HepG2 (cell line): ENCODE measurements around the gene ST7L.

ENCODE experiments used
- ATF7 ChIP-seq, 2 experiments: fragments of 450-650 bp in 1 of 2; sonication (generic) in 1 of 2; formaldehyde crosslinking in 1 of 2; IDR thresholded peaks; 2 replicates each; pipeline versions ENCODE4 v1.4.0 to v1.6.1; 2016 to 2020; ENCODE audit warnings: antibody characterized with exemption in 1 of 2, mild to moderate bottlenecking in 1 of 2, missing genetic modification reagents in 1 of 2
- EP300 ChIP-seq, 3 experiments: sonication (generic) in 1 of 3; formaldehyde crosslinking in 1 of 3; IDR thresholded peaks; 2 replicates each; pipeline versions ENCODE4 v1.5.1 to v1.6.1; 2011 to 2020; ENCODE audit warnings: low read depth in 2 of 3, low read length in 2 of 3, borderline replicate concordance in 1 of 3, improper control_type of control experiment in 1 of 3, mild to moderate bottlenecking in 1 of 3, missing genetic modification reagents in 1 of 3, moderate library complexity in 1 of 3
- NR1H2 ChIP-seq: sonication (generic); formaldehyde crosslinking; IDR thresholded peaks from 2 replicates; pipeline ENCODE4 v1.8.1; 2022; ENCODE audit warnings: low read depth, missing genetic modification reagents, borderline replicate concordance
- PATZ1 ChIP-seq: sonication (generic); formaldehyde crosslinking; IDR thresholded peaks from 2 replicates; pipeline ENCODE4 v1.4.0; 2020; ENCODE audit warnings: missing genetic modification reagents
- POLR2A ChIP-seq, 2 experiments: IDR thresholded peaks; 2 replicates each; pipeline ENCODE4 v1.6.1; 2011; ENCODE audit warnings: low read depth in 2 of 2, low read length in 2 of 2, mild to moderate bottlenecking in 1 of 2, moderate library complexity in 1 of 2; ENCODE audit not compliant: insufficient read depth in 1 of 2
- SIN3A ChIP-seq: IDR thresholded peaks from 2 replicates; pipeline ENCODE4 v1.6.1; 2011; ENCODE audit warnings: low read depth, mild to moderate bottlenecking, control low read depth, low read length, borderline replicate concordance
- SP1 ChIP-seq, 2 experiments: fragments of 450-650 bp in 1 of 2; sonication (generic) in 1 of 2; formaldehyde crosslinking in 1 of 2; IDR thresholded peaks; 2 replicates each; pipeline versions ENCODE4 v1.4.0 to v1.6.1; 2016 to 2020; ENCODE audit warnings: missing genetic modification reagents in 1 of 2
- SUZ12 ChIP-seq: fragments of 150-350 bp; IDR thresholded peaks from 2 replicates; pipeline ENCODE4 v1.6.1; 2014; ENCODE audit warnings: low read depth, low read length
- ZNF274 ChIP-seq: sonication (generic); formaldehyde crosslinking; IDR thresholded peaks from 2 replicates; pipeline ENCODE4 v1.5.1; 2020; ENCODE audit warnings: mild to moderate bottlenecking, missing genetic modification reagents
- ZNF280D ChIP-seq: sonication (generic); formaldehyde crosslinking; IDR thresholded peaks from 2 replicates; pipeline ENCODE4 v1.5.1; 2020; ENCODE audit warnings: mild to moderate bottlenecking, missing genetic modification reagents
- TF ChIP-seq, protein P1 (sequence below): sonication (generic); formaldehyde crosslinking; IDR thresholded peaks from 2 replicates; pipeline ENCODE4 v1.4.0; 2020; ENCODE audit warnings: missing genetic modification reagents, borderline replicate concordance
- TF ChIP-seq, protein P2 (sequence below): sonication (generic); formaldehyde crosslinking; IDR thresholded peaks from 2 replicates; pipeline ENCODE4 v1.5.0; 2020; ENCODE audit warnings: mild to moderate bottlenecking, missing genetic modification reagents, moderate library complexity
- TF ChIP-seq, protein P3 (sequence below): sonication (generic); formaldehyde crosslinking; IDR thresholded peaks from 2 replicates; pipeline ENCODE4 v1.4.0; 2020; ENCODE audit warnings: low read depth, missing genetic modification reagents
- TF ChIP-seq, protein P4 (sequence below): sonication (generic); formaldehyde crosslinking; IDR thresholded peaks from 2 replicates; pipeline ENCODE4 v1.8.1; 2023; ENCODE audit warnings: missing genetic modification reagents, inconsistent platforms, borderline replicate concordance

DNA sequence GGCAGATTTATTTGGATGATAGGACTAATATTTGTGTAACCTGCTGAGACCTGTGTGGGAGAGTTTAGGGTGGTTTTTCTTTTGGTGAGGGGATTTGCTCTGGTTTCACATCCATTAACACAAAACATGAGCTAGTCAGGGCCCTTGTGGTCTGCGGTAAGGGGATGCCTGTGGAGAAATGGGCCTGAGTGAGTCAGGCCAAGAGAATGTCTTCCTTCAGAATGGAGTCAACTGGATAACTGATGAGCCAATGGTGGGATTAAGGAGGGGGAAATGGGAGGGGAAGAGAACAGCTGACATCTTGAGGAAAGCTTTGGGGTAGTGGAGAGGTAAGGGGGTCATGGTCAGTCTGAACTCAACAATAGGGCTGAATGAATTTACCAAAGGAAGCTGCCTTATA lies 96.3 kb downstream of the ST7L start:
- TF ChIP-seq, protein P1, sequence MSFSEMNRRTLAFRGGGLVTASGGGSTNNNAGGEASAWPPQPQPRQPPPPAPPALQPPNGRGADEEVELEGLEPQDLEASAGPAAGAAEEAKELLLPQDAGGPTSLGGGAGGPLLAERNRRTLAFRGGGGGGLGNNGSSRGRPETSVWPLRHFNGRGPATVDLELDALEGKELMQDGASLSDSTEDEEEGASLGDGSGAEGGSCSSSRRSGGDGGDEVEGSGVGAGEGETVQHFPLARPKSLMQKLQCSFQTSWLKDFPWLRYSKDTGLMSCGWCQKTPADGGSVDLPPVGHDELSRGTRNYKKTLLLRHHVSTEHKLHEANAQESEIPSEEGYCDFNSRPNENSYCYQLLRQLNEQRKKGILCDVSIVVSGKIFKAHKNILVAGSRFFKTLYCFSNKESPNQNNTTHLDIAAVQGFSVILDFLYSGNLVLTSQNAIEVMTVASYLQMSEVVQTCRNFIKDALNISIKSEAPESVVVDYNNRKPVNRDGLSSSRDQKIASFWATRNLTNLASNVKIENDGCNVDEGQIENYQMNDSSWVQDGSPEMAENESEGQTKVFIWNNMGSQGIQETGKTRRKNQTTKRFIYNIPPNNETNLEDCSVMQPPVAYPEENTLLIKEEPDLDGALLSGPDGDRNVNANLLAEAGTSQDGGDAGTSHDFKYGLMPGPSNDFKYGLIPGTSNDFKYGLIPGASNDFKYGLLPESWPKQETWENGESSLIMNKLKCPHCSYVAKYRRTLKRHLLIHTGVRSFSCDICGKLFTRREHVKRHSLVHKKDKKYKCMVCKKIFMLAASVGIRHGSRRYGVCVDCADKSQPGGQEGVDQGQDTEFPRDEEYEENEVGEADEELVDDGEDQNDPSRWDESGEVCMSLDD: no peak
- TF ChIP-seq SUZ12 (no peak), NR1H2 (no peak), SIN3A (no peak), POLR2A (IDR thresholded peaks at IDR 0.05; ENCODE audit: insufficient read depth in 1 of 2, low read depth in 2 of 2, low read length in 2 of 2) (no peak), SP1 (IDR thresholded peaks at IDR 0.05) (no peak), SP1 (CRISPR knock-in tag; IDR thresholded peaks at IDR 0.05) (no peak), ZNF274 (CRISPR knock-in tag) (no peak), ATF7 (IDR thresholded peaks at IDR 0.05) (no peak), ATF7 (CRISPR knock-in tag; IDR thresholded peaks at IDR 0.05) (no peak), PATZ1 (CRISPR knock-in tag) (no peak), EP300 (IDR thresholded peaks at IDR 0.05; ENCODE audit: low read depth in 2 of 2, low read length in 2 of 2) (no peak), EP300 (CRISPR knock-in tag; IDR thresholded peaks at IDR 0.05; ENCODE audit: borderline replicate concordance) (no peak), ZNF280D (CRISPR knock-in tag) (no peak)
- TF ChIP-seq, protein P2, sequence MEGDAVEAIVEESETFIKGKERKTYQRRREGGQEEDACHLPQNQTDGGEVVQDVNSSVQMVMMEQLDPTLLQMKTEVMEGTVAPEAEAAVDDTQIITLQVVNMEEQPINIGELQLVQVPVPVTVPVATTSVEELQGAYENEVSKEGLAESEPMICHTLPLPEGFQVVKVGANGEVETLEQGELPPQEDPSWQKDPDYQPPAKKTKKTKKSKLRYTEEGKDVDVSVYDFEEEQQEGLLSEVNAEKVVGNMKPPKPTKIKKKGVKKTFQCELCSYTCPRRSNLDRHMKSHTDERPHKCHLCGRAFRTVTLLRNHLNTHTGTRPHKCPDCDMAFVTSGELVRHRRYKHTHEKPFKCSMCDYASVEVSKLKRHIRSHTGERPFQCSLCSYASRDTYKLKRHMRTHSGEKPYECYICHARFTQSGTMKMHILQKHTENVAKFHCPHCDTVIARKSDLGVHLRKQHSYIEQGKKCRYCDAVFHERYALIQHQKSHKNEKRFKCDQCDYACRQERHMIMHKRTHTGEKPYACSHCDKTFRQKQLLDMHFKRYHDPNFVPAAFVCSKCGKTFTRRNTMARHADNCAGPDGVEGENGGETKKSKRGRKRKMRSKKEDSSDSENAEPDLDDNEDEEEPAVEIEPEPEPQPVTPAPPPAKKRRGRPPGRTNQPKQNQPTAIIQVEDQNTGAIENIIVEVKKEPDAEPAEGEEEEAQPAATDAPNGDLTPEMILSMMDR (CRISPR knock-in tag): no peak
- TF ChIP-seq, protein P3, sequence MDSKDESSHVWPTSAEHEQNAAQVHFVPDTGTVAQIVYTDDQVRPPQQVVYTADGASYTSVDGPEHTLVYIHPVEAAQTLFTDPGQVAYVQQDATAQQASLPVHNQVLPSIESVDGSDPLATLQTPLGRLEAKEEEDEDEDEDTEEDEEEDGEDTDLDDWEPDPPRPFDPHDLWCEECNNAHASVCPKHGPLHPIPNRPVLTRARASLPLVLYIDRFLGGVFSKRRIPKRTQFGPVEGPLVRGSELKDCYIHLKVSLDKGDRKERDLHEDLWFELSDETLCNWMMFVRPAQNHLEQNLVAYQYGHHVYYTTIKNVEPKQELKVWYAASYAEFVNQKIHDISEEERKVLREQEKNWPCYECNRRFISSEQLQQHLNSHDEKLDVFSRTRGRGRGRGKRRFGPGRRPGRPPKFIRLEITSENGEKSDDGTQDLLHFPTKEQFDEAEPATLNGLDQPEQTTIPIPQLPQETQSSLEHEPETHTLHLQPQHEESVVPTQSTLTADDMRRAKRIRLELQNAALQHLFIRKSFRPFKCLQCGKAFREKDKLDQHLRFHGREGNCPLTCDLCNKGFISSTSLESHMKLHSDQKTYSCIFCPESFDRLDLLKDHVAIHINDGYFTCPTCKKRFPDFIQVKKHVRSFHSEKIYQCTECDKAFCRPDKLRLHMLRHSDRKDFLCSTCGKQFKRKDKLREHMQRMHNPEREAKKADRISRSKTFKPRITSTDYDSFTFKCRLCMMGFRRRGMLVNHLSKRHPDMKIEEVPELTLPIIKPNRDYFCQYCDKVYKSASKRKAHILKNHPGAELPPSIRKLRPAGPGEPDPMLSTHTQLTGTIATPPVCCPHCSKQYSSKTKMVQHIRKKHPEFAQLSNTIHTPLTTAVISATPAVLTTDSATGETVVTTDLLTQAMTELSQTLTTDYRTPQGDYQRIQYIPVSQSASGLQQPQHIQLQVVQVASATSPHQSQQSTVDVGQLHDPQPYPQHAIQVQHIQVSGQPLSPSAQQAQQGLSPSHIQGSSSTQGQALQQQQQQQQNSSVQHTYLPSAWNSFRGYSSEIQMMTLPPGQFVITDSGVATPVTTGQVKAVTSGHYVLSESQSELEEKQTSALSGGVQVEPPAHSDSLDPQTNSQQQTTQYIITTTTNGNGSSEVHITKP (CRISPR knock-in tag): no peak
- TF ChIP-seq, protein P4, sequence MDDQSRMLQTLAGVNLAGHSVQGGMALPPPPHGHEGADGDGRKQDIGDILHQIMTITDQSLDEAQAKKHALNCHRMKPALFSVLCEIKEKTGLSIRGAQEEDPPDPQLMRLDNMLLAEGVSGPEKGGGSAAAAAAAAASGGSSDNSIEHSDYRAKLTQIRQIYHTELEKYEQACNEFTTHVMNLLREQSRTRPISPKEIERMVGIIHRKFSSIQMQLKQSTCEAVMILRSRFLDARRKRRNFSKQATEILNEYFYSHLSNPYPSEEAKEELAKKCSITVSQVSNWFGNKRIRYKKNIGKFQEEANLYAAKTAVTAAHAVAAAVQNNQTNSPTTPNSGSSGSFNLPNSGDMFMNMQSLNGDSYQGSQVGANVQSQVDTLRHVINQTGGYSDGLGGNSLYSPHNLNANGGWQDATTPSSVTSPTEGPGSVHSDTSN (CRISPR knock-in tag): no peak
